K562 treated with DMSO at 1 percent for 4 hours (cell line): ENCODE measurements around the gene KPNA4. TPM values are rescaled to one million over a fixed set of nuclear protein-coding genes. Genes with fewer than 3 reads are reported as not detected.

Experiments used
- total RNA-seq: library from RNA; unstranded; fragments of 300-600 nt; gene quantifications from 2 replicates; pipeline ENCODE4 v1.2.3, GENCODE V29; 2022; ENCODE audit not compliant: insufficient read depth

Gene KPNA4, protein sequence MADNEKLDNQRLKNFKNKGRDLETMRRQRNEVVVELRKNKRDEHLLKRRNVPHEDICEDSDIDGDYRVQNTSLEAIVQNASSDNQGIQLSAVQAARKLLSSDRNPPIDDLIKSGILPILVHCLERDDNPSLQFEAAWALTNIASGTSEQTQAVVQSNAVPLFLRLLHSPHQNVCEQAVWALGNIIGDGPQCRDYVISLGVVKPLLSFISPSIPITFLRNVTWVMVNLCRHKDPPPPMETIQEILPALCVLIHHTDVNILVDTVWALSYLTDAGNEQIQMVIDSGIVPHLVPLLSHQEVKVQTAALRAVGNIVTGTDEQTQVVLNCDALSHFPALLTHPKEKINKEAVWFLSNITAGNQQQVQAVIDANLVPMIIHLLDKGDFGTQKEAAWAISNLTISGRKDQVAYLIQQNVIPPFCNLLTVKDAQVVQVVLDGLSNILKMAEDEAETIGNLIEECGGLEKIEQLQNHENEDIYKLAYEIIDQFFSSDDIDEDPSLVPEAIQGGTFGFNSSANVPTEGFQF
- 9.4 and 14.6 TPM in 2 replicates for total RNA-seq

DNA sequence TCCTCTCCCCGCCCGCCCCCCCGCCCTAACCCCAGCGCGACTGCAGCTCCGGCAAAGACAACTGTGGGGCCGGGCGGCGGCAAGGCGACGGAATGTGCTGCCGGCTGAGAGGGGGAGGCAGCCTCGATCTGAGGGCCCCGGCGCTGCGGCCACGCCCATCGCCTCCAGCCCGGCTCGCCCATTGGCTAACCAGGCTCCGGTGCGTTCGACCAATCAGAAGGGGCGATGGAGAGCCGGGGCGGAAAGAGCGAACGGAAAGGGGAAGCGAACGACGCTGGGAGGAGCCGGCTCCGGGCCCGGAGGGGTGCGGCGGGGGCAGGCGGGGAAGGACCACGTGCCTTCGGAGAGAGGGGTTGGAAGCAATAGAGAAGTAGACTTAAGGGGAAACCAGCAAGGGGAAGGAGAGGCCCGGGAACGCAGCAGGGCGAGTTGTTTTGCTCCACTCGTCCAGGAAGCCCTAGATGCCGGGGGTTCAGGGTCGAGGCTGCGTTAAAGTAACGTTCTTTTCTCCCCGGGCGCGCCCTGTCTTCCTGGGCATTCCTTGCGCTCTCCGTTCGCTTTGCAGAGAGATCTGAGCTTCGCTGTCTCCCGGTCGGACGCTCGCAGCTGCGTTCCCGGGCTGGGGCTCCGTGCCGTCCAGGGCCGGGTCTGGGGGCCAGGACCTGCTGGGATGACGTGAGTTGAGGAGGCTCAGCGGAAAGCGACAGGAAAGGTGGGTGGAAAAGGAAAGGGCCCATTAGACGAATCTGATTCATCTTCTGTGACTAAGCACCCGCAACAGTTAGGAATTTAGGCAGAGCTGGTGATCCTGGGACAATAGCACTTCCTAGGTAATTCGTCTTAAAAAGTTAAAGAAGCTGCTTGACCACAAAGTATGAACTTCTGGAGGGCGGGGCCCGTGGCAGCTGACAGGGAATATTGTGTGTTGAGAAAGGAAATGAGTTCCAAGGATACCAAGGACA, at the start of gene KPNA4:
Gene KPNA4, minus strand, starts transcription at position 130 of the 962 bp plus-strand sequence. CDS start 289 bp downstream, outside the sequence.

DNA sequence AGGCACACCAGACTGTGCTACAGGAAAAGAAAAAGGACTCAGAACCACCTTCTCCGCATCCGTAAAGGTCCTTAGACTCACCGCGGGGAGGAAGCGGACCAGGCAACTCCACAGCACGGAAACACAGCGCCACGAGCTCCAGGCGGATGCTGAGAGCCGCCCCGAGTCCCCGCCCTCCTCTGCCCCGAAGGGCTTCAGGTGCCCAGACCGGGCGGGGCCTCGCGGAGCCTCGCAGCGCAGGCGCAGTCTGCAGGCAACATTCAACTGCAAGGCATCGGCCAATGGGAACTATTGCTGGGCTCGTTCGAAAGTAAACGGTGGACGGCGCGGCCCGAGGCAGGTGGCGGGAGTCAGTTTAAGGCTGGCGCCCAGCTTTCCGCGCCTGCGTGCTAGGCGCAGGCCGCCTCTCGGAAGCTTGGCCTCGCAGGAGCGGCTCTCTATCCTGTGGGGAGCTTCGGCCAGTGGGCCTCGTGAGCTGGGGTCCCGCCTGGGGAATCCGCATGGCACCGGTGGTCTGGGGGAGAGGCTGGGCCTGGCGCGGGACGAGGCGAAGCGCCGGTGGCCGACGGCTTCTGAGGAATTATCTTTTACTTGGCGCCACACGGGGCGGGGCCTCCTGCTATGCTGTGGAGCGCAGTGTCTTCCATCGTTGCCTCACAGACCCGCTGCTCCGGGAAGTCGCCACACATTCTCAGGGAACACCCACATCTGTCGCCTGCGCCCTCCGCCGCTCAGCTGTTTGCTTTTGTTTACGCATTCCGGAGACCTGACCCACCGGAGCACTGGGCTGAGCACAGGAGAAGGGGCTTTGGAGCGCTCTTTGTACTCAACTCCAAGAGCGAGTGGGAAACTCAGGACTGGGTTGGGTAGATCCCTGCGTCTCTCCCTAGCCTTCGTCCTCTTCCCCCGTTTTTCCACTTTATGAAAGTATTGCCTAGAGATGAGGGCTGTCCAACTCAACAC, 115.5 kb downstream of the KPNA4 start, which contains the start of gene TRIM59:
Gene TRIM59, minus strand, starts transcription at position 151 of the 963 bp plus-strand sequence. CDS start 10,603 bp downstream, outside the sequence.

Other genes starting within 250 kb of the KPNA4 start
- 10.0 and 11.1 TPM in 2 replicates for gene IFT80, start 166.3 kb downstream of the KPNA4 start, total RNA-seq
- 113 and 118 TPM in 2 replicates for gene SMC4, start 165.9 kb downstream of the KPNA4 start, total RNA-seq
- 16.6 and 22.8 TPM in 2 replicates for gene TRIM59, start 115.8 kb downstream of the KPNA4 start, total RNA-seq
- gene ARL14, start 111.6 kb upstream of the KPNA4 start, total RNA-seq, result not detected in 2 replicates
- gene PPM1L, start 190.7 kb upstream of the KPNA4 start, total RNA-seq, result not detected in 2 replicates